Ovary (tissue), 9 donors: ENCODE data around the gene PTH1R. TPM values are rescaled to one million over a fixed set of nuclear protein-coding genes. Genes with fewer than 3 reads are reported as not detected.

Experiments used
- DNase-seq, 5 donors: peaks; one replicate each; pipeline ENCODE4 v3.0.0-alpha.2; 2019 to 2020
- H3K27ac ChIP-seq, 2 donors: fragments of 200-600 bp; one replicate each; pipeline versions ENCODE4 v1.5.1 to v1.8.0; 2019 to 2022
- H3K27me3 ChIP-seq: fragments of 200-600 bp; one replicate; pipeline ENCODE4 v1.8.0; 2022
- H3K36me3 ChIP-seq: fragments of 200-600 bp; sonication (generic); one replicate; pipeline ENCODE4 v1.5.1; 2019
- H3K4me1 ChIP-seq: one replicate; pipeline ENCODE4 v1.8.1; 2013; ENCODE audit warnings: mild to moderate bottlenecking, moderate library complexity; ENCODE audit not compliant: insufficient read depth
- H3K4me3 ChIP-seq: fragments of 200-600 bp; sonication (generic); one replicate; pipeline ENCODE4 v1.5.1; 2017
- H3K9me3 ChIP-seq, 2 donors: fragments of 200-600 bp in 1 of 2; sonication (generic) in 1 of 2; one replicate each; pipeline versions ENCODE4 v1.5.1 to v1.8.1; 2013 to 2019; ENCODE audit warnings: mild to moderate bottlenecking in 1 of 2, moderate library complexity in 1 of 2
- CTCF ChIP-seq, 3 donors: fragments of 450-650 bp in 2 of 3; fragments of 200-600 bp in 1 of 3; IDR thresholded peaks; one replicate each; pipeline versions ENCODE4 v1.5.1 to v1.8.0; 2016 to 2022; ENCODE audit warnings: antibody characterized with exemption in 3 of 3, mild to moderate bottlenecking in 1 of 3
- EP300 ChIP-seq: sonication (generic); formaldehyde crosslinking; IDR thresholded peaks from one replicate; pipeline ENCODE4 v1.6.1; 2017; ENCODE audit warnings: antibody characterized with exemption
- POLR2A ChIP-seq: fragments of 450-650 bp; IDR thresholded peaks from one replicate; pipeline ENCODE4 v1.6.1; 2017; ENCODE audit warnings: antibody characterized with exemption, mild to moderate bottlenecking, moderate library complexity
- WGBS, 3 donors: extraction: QIAGEN DNeasy Blood & Tissue Kit in 1 of 3; methylation state at CpG; one replicate each; pipeline versions ENCODE4 v1.1.5 to v1.1.7; 2013 to 2017; 5-methylcytosine and 5-hydroxymethylcytosine counted together
- intact Hi-C, 4 donors: fragments of 100-400 bp; cut with DNase I; formaldehyde crosslinking; loops; one replicate each; pipeline versions ENCODE4 v1.11.0 to v1.15.1; 2022 to 2023
- polyA plus RNA-seq, 2 donors: library from polyadenylated mRNA; stranded (reverse); fragments of 200-250 nt in 1 of 2; fragments of 350-450 nt in 1 of 2; fragmentation: Illumina TruSeq in 1 of 2; extraction: RNeasy Lipid Tissue Mini Kit (QIAGEN cat#74804) in 1 of 2; gene quantifications; one replicate each; pipeline ENCODE4 v1.2.3, GENCODE V29; 2013 to 2014
- total RNA-seq, 7 donors: library from RNA; depleted of rRNA in 2 of 7; stranded (reverse); fragments of >200 nt in 2 of 7; fragmentation: NEBNext Ultra II Directional in 3 of 7; extraction: Animal tissue kit (Norgen Biotek cat#: 25700) in 3 of 7; gene quantifications; one replicate each; pipeline versions ENCODE4 v1.1.0 to v1.2.4, GENCODE V29; 2016 to 2023
- donor health status: DM: no; HTN: no; CAD: no; lungs with moderate emphysema.
- donor health status: DM: no; HTN: no; CAD: no.
- donor health status: Bipolar disorder and iron deficiency.
- donor health status: DM: yes; HTN: yes; CAD: no.
- donor health status: DM: no; HTN: no; CAD: no.
- donor health status: DM: yes; HTN: yes; CAD: no.

PTH1R gene
- total and polyA plus RNA-seq, 9 donors = 3.8 to 23.9 (median 12.3) TPM

DNA sequence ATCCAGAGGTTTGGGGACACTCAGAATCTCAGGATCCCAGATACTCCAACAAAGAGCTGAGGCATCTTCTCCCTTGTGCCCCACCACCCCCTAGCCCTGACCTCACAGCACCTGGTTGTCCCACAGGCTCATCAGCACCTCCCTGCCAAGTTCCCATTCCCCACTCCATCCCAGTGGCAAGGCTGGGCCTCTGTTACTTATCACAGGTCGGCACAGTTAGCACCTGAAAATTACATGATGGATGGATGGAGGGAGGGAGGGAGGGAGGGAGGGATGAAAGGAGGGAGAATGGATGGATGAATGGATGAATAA lies 27.1 kb upstream of the PTH1R start:
- Histone ChIP-seq H3K36me3 (no peaks in the 10 kb centered on the region), H3K9me3 (no peaks in the 10 kb centered on the region), H3K4me3 (no peak overlapping the region), H3K27ac (no peak overlapping the region), H3K4me1 (peaks cover 15% of the 10 kb centered on the region), H3K27me3 (no peaks in the 10 kb centered on the region)
- intact Hi-C loops = loop anchor here in 1 of 4 donors (5.0 kb wide), 1 partner anchor 143 kb away; no protein-coding TSS in a partner anchor
- WGBS, 3 donors = 74 to 100% (median 84%) methylated on average over 1 of the region's 1 CpG
- DNase-seq = no peak
- TF ChIP-seq CTCF (IDR thresholded peaks at IDR 0.05) = no peak
- TF ChIP-seq EP300 = no peak
- no peak for TF ChIP-seq POLR2A

- intact Hi-C loops = loop anchor here in 1 of 4 donors (5.0 kb wide), 1 partner anchor 144 kb away; no protein-coding TSS in a partner anchor
- Histone ChIP-seq H3K4me1 (peaks cover 10% of the 10 kb centered on the region), H3K36me3 (no peaks in the 10 kb centered on the region)
These were observed 25.9 kb upstream of the PTH1R start for GRCh38 chr3:46851364-46852333.

GRCh38 chr3:46852334-46852720 lies 25.2 kb upstream of the PTH1R start:
- Histone ChIP-seq H3K27me3 (no peaks in the 10 kb centered on the region), H3K9me3 (no peaks in the 10 kb centered on the region), H3K27ac (no peak overlapping the region), H3K36me3 (no peaks in the 10 kb centered on the region), H3K4me1 (peaks cover 10% of the 10 kb centered on the region), H3K4me3 (no peak overlapping the region)
- no peak for DNase-seq
- intact Hi-C loops = loop anchor here in 1 of 4 donors (5.0 kb wide), 1 partner anchor 145 kb away; no protein-coding TSS in a partner anchor
- TF ChIP-seq POLR2A (no peak), CTCF (IDR thresholded peaks at IDR 0.05) (no peak), EP300 (no peak)
- WGBS, 3 donors = 95 to 99% (median 96%) methylated on average over 9 of the region's 9 CpGs

More at GRCh38 chr3:46851364-46852333, 25.9 kb upstream of the PTH1R start:
- peak in 1 of 5 donors; percentile 16 for DNase-seq
- H3K27me3 ChIP-seq = no peaks in the 10 kb centered on the region
- H3K9me3 ChIP-seq = no peaks in the 10 kb centered on the region
- 86 to 89% (median 87%) methylated on average over 13 of the region's 13 CpGs for WGBS, 3 donors
- H3K4me3 ChIP-seq = no peak overlapping the region
- H3K27ac ChIP-seq = no peak overlapping the region
- TF ChIP-seq CTCF (IDR thresholded peaks at IDR 0.05) (no peak), EP300 (no peak), POLR2A (no peak)

- no peak for TF ChIP-seq EP300
- no peak for TF ChIP-seq POLR2A
- no peak for TF ChIP-seq CTCF (IDR thresholded peaks at IDR 0.05)
- 89 to 100% (median 100%) methylated on average over 2 of the region's 2 CpGs for WGBS, 3 donors
- intact Hi-C loops = loop anchor here in 1 of 4 donors (5.0 kb wide), 1 partner anchor 146 kb away; no protein-coding TSS in a partner anchor
- Histone ChIP-seq H3K36me3 (no peaks in the 10 kb centered on the region), H3K4me1 (peaks cover 10% of the 10 kb centered on the region), H3K27ac (no peak overlapping the region), H3K27me3 (no peaks in the 10 kb centered on the region), H3K4me3 (no peak overlapping the region), H3K9me3 (no peaks in the 10 kb centered on the region)
- DNase-seq = no peak
These were observed 24.6 kb upstream of the PTH1R start for GRCh38 chr3:46852839-46853355.
